HEK293 (cell line): Measurements from ENCODE around the gene SORL1-AS1.

Experiments used
- CTCF ChIA-PET: fragments of 350-600 bp; formaldehyde crosslinking; extraction: SDS; loops from one replicate; lab custom pipeline; 2021; ENCODE audit warnings: antibody characterized with exemption; lab: Yijun Ruan, JAX
- POLR2A ChIA-PET: fragments of 300-600 bp; formaldehyde crosslinking; extraction: SDS; loops from one replicate; lab custom pipeline; 2020; ENCODE audit warnings: antibody characterized with exemption, inconsistent platforms; lab: Yijun Ruan, JAX
- H3K27ac ChIP-seq: fragments of 200-500 bp; sonication (Bioruptor generic); 2 replicates; pipeline ENCODE4 v1.5.1; 2014; ENCODE audit warnings: low read depth, low read length, control low read depth, inconsistent platforms; ENCODE audit errors: extremely low read depth
- H3K36me3 ChIP-seq, 2 experiments: fragments of 200-500 bp in 1 of 2; sonication (Bioruptor generic) in 1 of 2; 1 replicate in 1 of 2; 2 replicates in 1 of 2; pipeline ENCODE4 v1.5.1; 2014 to 2017; ENCODE audit warnings: inconsistent platforms in 2 of 2, low read length in 2 of 2; ENCODE audit not compliant: control insufficient read depth in 2 of 2, insufficient read depth in 1 of 2
- H3K4me1 ChIP-seq: fragments of 200-500 bp; sonication (Bioruptor generic); 2 replicates; pipeline ENCODE4 v1.5.1; 2014; ENCODE audit warnings: mild to moderate bottlenecking, low read length, inconsistent platforms; ENCODE audit not compliant: control insufficient read depth, insufficient read depth
- H3K4me3 ChIP-seq: 2 replicates; pipeline ENCODE4 v1.5.1; 2011; ENCODE audit warnings: low read depth, mild to moderate bottlenecking, control low read depth, low read length, moderate library complexity
- H3K9me3 ChIP-seq: fragments of 200-500 bp; sonication (Bioruptor generic); 2 replicates; pipeline ENCODE4 v1.5.1; 2014; ENCODE audit warnings: low read depth, low read length, inconsistent platforms; ENCODE audit not compliant: control insufficient read depth, insufficient read depth
- HOXA7 ChIP-seq: sonication (generic); formaldehyde crosslinking; IDR thresholded peaks from 2 replicates; pipeline ENCODE4 v1.8.1; 2022; ENCODE audit warnings: missing genetic modification reagents, borderline replicate concordance
- TRIM28 ChIP-seq: IDR thresholded peaks from 2 replicates; pipeline ENCODE4 v1.6.1; 2011; ENCODE audit warnings: low read length, control low read depth, borderline replicate concordance
- ZBTB7A ChIP-seq: fragments of 450-650 bp; formaldehyde crosslinking; IDR thresholded peaks from 2 replicates; pipeline ENCODE4 v1.5.1; 2016; ENCODE audit warnings: low read depth, missing biosample characterization, missing genetic modification characterization
- ZFP37 ChIP-seq: fragments of 450-650 bp; formaldehyde crosslinking; IDR thresholded peaks from 2 replicates; pipeline ENCODE4 v1.5.1; 2016; ENCODE audit warnings: missing biosample characterization, missing genetic modification characterization
- ZFP41 ChIP-seq: fragments of 450-650 bp; formaldehyde crosslinking; IDR thresholded peaks from 2 replicates; pipeline ENCODE4 v1.5.1; 2016; ENCODE audit warnings: missing biosample characterization, missing genetic modification characterization, borderline replicate concordance
- ZNF10 ChIP-seq: fragments of 450-650 bp; formaldehyde crosslinking; IDR thresholded peaks from 2 replicates; pipeline ENCODE4 v1.5.1; 2017; ENCODE audit warnings: missing biosample characterization, missing genetic modification characterization
- ZNF112 ChIP-seq: fragments of 450-650 bp; formaldehyde crosslinking; IDR thresholded peaks from 2 replicates; pipeline ENCODE4 v1.5.0; 2017; ENCODE audit warnings: missing biosample characterization, missing genetic modification characterization
- ZNF157 ChIP-seq: fragments of 450-650 bp; formaldehyde crosslinking; IDR thresholded peaks from 2 replicates; pipeline ENCODE4 v1.5.1; 2016; ENCODE audit warnings: missing biosample characterization, missing genetic modification characterization
- ZNF239 ChIP-seq: fragments of 450-650 bp; formaldehyde crosslinking; IDR thresholded peaks from 2 replicates; pipeline ENCODE4 v1.5.1; 2016; ENCODE audit warnings: missing biosample characterization, missing genetic modification characterization
- ZNF335 ChIP-seq: fragments of 450-650 bp; formaldehyde crosslinking; conservative IDR thresholded peaks from 2 replicates; pipeline ENCODE4 v1.5.1; 2016; ENCODE audit warnings: missing biosample characterization, missing genetic modification characterization
- ZNF416 ChIP-seq: fragments of 450-650 bp; formaldehyde crosslinking; IDR thresholded peaks from 2 replicates; pipeline ENCODE4 v1.5.1; 2016; ENCODE audit warnings: missing biosample characterization, missing genetic modification characterization
- ZNF423 ChIP-seq: fragments of 450-650 bp; formaldehyde crosslinking; IDR thresholded peaks from 2 replicates; pipeline ENCODE4 v1.5.1; 2016; ENCODE audit warnings: missing biosample characterization, missing genetic modification characterization
- ZNF558 ChIP-seq: fragments of 450-650 bp; formaldehyde crosslinking; IDR thresholded peaks from 2 replicates; pipeline ENCODE4 v1.5.1; 2016; ENCODE audit warnings: missing biosample characterization, missing genetic modification characterization
- ZNF561 ChIP-seq: fragments of 450-650 bp; IDR thresholded peaks from 2 replicates; pipeline ENCODE4 v1.5.1; 2018; ENCODE audit warnings: missing biosample characterization, missing genetic modification characterization, borderline replicate concordance
- ZNF654 ChIP-seq: fragments of 450-650 bp; formaldehyde crosslinking; IDR thresholded peaks from 2 replicates; pipeline ENCODE4 v1.5.1; 2016; ENCODE audit warnings: low read depth, missing biosample characterization, missing genetic modification characterization
- TF ChIP-seq, protein P1 (sequence below): fragments of 450-650 bp; formaldehyde crosslinking; optimal IDR thresholded peaks from 2 replicates; pipeline ENCODE3; 2016; ENCODE audit warnings: missing biosample characterization, mild to moderate bottlenecking, missing genetic modification characterization
- TF ChIP-seq, protein P2 (sequence below): fragments of 450-650 bp; formaldehyde crosslinking; IDR thresholded peaks from 2 replicates; pipeline ENCODE4 v1.5.1; 2016; ENCODE audit warnings: missing biosample characterization, missing genetic modification characterization
- TF ChIP-seq, protein P3 (sequence below): fragments of 450-650 bp; formaldehyde crosslinking; IDR thresholded peaks from 2 replicates; pipeline ENCODE4 v1.5.1; 2016; ENCODE audit warnings: missing biosample characterization, missing genetic modification characterization
- TF ChIP-seq, protein P4 (sequence below): fragments of 450-650 bp; formaldehyde crosslinking; IDR thresholded peaks from 2 replicates; pipeline ENCODE4 v1.5.1; 2016; ENCODE audit warnings: missing biosample characterization, missing genetic modification characterization
- TF ChIP-seq, protein P5 (sequence below): fragments of 450-650 bp; formaldehyde crosslinking; IDR thresholded peaks from 2 replicates; pipeline ENCODE4 v1.5.1; 2016; ENCODE audit warnings: missing biosample characterization, missing genetic modification characterization

Gene SORL1-AS1

DNA sequence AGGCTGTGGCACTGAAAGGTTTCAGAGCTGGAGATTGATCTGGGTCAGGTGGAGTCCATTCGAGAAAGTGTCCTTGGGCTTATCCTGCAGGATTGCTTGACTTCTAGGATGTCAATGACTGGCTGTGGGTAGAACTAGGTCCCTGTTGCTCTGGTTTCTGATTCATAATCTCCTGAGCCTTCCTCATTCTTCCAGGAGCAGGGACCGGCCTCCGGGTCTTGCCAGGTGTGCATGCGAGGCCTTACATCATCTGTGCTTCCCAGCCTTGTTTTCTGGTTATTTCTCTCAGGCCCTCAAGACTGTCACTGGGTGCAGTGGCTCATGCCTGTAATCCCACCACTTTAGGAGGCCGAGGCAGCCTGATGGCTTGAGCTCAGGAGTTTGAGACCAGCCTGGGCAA lies 33.3 kb upstream of the SORL1-AS1 start:
- CTCF ChIA-PET: no interaction called here
- POLR2A ChIA-PET: no interaction called here
- no peaks in the 10 kb centered on the region for H3K4me1 ChIP-seq

DNA sequence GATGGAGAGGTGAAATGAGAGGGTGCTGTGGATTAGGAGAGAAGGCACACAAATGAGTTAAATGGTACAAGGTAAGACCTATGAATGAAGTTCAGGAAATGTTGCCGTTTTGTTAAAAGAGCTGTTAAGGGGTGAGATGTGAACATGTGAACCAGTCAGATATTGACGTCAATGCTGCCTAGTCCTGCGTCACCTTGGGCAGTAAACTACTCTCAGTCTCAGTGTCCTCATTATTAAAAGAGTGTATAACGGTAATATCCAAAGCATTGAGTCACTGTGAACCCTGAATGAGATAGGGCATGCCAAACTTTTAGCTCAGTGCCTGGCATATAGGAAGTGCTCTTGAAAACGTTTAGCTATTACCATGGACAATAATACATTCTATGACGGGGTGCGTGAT lies 32.4 kb upstream of the SORL1-AS1 start:
- Histone ChIP-seq H3K36me3 (peaks cover 0 to 3% of the 10 kb centered on the region in 2 experiments; a peak in 1 of 3 replicates), H3K27ac (no peak overlapping the region), H3K4me3 (no peak overlapping the region), H3K4me1 (no peaks in the 10 kb centered on the region), H3K9me3 (no peaks in the 10 kb centered on the region)
- CTCF ChIA-PET: interaction anchor here (1.1 kb wide), 1 partner anchor 106 kb away, joined by 3 read pairs; no protein-coding TSS in a partner anchor
- POLR2A ChIA-PET: no interaction called here
- TF ChIP-seq ZNF423 (tag by site-specific recombination): no peak

More for the DNA sequence above, 33.3 kb upstream of the SORL1-AS1 start:
- H3K27ac ChIP-seq: no peak overlapping the region
- H3K4me3 ChIP-seq: no peak overlapping the region
- peaks cover 0 to 3% of the 10 kb centered on the region in 2 experiments; a peak in 1 of 3 replicates for H3K36me3 ChIP-seq
- no peaks in the 10 kb centered on the region for H3K9me3 ChIP-seq
- TF ChIP-seq ZNF423 (tag by site-specific recombination) (no peak), ZNF112 (tag by site-specific recombination) (no peak), ZNF558 (tag by site-specific recombination) (no peak), ZNF10 (no peak), ZNF654 (tag by site-specific recombination) (no peak), ZNF561 (tag by site-specific recombination) (no peak), ZNF157 (no peak), ZFP37 (tag by site-specific recombination) (no peak)
- TF ChIP-seq, protein P1, sequence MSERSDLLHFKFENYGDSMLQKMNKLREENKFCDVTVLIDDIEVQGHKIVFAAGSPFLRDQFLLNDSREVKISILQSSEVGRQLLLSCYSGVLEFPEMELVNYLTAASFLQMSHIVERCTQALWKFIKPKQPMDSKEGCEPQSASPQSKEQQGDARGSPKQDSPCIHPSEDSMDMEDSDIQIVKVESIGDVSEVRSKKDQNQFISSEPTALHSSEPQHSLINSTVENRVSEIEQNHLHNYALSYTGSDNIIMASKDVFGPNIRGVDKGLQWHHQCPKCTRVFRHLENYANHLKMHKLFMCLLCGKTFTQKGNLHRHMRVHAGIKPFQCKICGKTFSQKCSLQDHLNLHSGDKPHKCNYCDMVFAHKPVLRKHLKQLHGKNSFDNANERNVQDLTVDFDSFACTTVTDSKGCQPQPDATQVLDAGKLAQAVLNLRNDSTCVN (tag by site-specific recombination): no peak
- TF ChIP-seq, protein P2, sequence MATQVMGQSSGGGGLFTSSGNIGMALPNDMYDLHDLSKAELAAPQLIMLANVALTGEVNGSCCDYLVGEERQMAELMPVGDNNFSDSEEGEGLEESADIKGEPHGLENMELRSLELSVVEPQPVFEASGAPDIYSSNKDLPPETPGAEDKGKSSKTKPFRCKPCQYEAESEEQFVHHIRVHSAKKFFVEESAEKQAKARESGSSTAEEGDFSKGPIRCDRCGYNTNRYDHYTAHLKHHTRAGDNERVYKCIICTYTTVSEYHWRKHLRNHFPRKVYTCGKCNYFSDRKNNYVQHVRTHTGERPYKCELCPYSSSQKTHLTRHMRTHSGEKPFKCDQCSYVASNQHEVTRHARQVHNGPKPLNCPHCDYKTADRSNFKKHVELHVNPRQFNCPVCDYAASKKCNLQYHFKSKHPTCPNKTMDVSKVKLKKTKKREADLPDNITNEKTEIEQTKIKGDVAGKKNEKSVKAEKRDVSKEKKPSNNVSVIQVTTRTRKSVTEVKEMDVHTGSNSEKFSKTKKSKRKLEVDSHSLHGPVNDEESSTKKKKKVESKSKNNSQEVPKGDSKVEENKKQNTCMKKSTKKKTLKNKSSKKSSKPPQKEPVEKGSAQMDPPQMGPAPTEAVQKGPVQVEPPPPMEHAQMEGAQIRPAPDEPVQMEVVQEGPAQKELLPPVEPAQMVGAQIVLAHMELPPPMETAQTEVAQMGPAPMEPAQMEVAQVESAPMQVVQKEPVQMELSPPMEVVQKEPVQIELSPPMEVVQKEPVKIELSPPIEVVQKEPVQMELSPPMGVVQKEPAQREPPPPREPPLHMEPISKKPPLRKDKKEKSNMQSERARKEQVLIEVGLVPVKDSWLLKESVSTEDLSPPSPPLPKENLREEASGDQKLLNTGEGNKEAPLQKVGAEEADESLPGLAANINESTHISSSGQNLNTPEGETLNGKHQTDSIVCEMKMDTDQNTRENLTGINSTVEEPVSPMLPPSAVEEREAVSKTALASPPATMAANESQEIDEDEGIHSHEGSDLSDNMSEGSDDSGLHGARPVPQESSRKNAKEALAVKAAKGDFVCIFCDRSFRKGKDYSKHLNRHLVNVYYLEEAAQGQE (tag by site-specific recombination): no peak
- TF ChIP-seq, all 188 proteins: peak for 0

DNA sequence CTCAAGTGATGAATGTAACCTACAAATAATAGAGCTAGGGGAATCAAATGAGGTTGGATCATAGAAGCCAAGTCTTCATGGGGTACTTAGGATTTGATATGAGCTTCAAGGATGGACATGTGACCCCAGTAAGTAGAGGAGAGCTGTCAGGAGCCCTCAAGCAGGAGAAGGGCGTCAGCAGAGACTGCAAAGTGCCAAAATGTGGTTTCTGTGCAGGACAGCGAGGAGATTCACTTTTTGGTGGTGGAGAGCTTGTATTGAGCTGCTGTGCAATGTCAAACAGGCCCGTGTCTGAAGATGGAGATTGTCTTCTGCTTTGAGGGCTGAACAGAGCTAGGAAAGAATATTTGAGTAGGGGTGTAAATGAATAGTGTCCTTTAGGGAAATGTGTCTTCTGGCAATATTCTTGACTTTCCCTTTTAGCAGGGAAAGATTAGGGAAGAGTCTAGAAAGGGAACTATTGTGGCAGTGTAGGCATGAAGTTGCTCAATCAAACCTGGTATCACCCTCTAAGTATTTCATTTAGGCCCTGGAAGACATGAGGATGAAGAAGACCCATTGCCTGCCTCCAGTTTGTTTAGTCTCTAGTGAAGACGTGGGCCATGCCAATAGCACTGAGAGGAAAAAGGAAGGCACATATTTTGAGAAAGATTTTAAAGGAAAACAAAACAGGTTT lies 31.2 kb upstream of the SORL1-AS1 start:
- H3K9me3 ChIP-seq: no peaks in the 10 kb centered on the region
- no peak overlapping the region for H3K4me3 ChIP-seq
- POLR2A ChIA-PET: interaction anchor here (0.9 kb wide), 1 partner anchor 17 kb away, joined by 3 read pairs; no protein-coding TSS in a partner anchor
- no peaks in the 10 kb centered on the region for H3K4me1 ChIP-seq
- no peaks in the 10 kb centered on the region for H3K36me3 ChIP-seq
- CTCF ChIA-PET: no interaction called here
- H3K27ac ChIP-seq: no peak overlapping the region
- TF ChIP-seq ZBTB7A (tag by site-specific recombination) (no peak), ZNF416 (no peak), TRIM28 (no peak), ZFP41 (tag by site-specific recombination) (no peak), ZNF239 (no peak), ZNF654 (tag by site-specific recombination) (no peak), HOXA7 (CRISPR knock-in tag) (no peak), ZNF335 (no peak)
- TF ChIP-seq, protein P3, sequence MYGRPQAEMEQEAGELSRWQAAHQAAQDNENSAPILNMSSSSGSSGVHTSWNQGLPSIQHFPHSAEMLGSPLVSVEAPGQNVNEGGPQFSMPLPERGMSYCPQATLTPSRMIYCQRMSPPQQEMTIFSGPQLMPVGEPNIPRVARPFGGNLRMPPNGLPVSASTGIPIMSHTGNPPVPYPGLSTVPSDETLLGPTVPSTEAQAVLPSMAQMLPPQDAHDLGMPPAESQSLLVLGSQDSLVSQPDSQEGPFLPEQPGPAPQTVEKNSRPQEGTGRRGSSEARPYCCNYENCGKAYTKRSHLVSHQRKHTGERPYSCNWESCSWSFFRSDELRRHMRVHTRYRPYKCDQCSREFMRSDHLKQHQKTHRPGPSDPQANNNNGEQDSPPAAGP (tag by site-specific recombination): no peak
- TF ChIP-seq, protein P4, sequence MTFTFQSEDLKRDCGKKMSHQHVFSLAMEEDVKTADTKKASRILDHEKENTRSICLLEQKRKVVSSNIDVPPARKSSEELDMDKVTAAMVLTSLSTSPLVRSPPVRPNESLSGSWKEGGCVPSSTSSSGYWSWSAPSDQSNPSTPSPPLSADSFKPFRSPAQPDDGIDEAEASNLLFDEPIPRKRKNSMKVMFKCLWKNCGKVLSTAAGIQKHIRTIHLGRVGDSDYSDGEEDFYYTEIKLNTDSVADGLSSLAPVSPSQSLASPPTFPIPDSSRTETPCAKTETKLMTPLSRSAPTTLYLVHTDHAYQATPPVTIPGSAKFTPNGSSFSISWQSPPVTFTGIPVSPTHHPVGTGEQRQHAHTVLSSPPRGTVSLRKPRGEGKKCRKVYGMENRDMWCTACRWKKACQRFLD (tag by site-specific recombination): no peak
- TF ChIP-seq, protein P5, sequence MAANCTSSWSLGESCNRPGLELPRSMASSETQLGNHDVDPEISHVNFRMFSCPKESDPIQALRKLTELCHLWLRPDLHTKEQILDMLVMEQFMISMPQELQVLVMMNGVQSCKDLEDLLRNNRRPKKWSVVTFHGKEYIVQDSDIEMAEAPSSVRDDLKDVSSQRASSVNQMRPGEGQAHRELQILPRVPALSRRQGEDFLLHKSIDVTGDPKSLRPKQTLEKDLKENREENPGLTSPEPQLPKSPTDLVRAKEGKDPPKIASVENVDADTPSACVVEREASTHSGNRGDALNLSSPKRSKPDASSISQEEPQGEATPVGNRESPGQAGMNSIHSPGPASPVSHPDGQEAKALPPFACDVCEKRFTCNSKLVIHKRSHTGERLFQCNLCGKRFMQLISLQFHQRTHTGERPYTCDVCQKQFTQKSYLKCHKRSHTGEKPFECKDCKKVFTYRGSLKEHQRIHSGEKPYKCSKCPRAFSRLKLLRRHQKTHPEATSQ (tag by site-specific recombination): no peak
